ENCODE data around the gene DCST2.

DCST2 gene

GRCh38 chr1:155008015-155008941, 25.3 kb downstream of the DCST2 start:
- peak overlapping the region; percentile 43 for H3K4me3 ChIP-seq (ENCODE audit: low read depth, low read length)

GRCh38 chr1:155007251-155007828, 26.2 kb downstream of the DCST2 start:
- Histone ChIP-seq H3K36me3 (ENCODE audit: control insufficient read depth, insufficient read depth, low read length) (no peaks in the 10 kb centered on the region), H3K4me1 (ENCODE audit: control insufficient read depth, insufficient read depth, low read length) (peaks cover 20% of the 10 kb centered on the region), H3K27me3 (ENCODE audit: control insufficient read depth, insufficient read depth, low read length) (no peaks in the 10 kb centered on the region), H3K9ac (ENCODE audit: low read depth, low read length) (no peak overlapping the region), H3K9me3 (ENCODE audit: control insufficient read depth, insufficient read depth, low read length) (no peaks in the 10 kb centered on the region), H3K4me3 (ENCODE audit: low read depth, low read length) (no peak overlapping the region)

More at GRCh38 chr1:155008015-155008941, 25.3 kb downstream of the DCST2 start:
- Histone ChIP-seq H3K9me3 (ENCODE audit: control insufficient read depth, insufficient read depth, low read length) (no peaks in the 10 kb centered on the region), H3K9ac (ENCODE audit: low read depth, low read length) (no peak overlapping the region), H3K4me1 (ENCODE audit: control insufficient read depth, insufficient read depth, low read length) (peaks cover 30% of the 10 kb centered on the region), H3K36me3 (ENCODE audit: control insufficient read depth, insufficient read depth, low read length) (no peaks in the 10 kb centered on the region), H3K27me3 (ENCODE audit: control insufficient read depth, insufficient read depth, low read length) (no peaks in the 10 kb centered on the region)

DNA sequence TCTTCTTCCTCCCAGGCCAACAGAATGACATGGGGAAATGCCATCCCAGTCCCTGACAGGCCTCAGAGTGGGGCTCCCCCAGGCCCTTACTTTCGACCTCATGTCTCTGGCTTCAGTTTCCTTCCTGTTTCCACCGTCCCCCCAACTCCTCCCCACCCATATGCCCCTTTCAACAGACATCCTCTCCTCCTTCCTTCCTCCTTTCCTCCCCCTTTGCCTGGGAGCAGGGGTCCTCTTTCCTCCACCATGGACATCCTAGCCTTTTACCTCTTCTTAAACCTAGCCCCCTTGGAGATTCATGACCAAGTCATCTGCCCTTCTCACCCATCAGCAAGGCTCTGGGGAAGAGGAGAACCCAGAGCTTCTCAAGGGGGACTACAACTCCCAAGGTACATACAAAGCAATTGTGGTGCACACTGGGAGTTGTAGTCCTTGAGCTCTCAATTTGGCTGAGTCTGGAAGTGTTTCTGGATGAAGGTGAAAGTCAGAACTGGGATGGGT, 26.9 kb downstream of the DCST2 start:
- H3K36me3 ChIP-seq (ENCODE audit: control insufficient read depth, insufficient read depth, low read length), result no peaks in the 10 kb centered on the region
- no peak overlapping the region for H3K9ac ChIP-seq (ENCODE audit: low read depth, low read length)
- no peak overlapping the region for H3K4me3 ChIP-seq (ENCODE audit: low read depth, low read length)
- H3K4me1 ChIP-seq (ENCODE audit: control insufficient read depth, insufficient read depth, low read length), result peaks cover 17% of the 10 kb centered on the region
- H3K9me3 ChIP-seq (ENCODE audit: control insufficient read depth, insufficient read depth, low read length), result no peaks in the 10 kb centered on the region
- no peaks in the 10 kb centered on the region for H3K27me3 ChIP-seq (ENCODE audit: control insufficient read depth, insufficient read depth, low read length)

GRCh38 chr1:155005076-155006011, 28.2 kb downstream of the DCST2 start:
- no peaks in the 10 kb centered on the region for H3K27me3 ChIP-seq (ENCODE audit: control insufficient read depth, insufficient read depth, low read length)
- no peaks in the 10 kb centered on the region for H3K36me3 ChIP-seq (ENCODE audit: control insufficient read depth, insufficient read depth, low read length)
- peak overlapping the region; percentile 59 for H3K4me3 ChIP-seq (ENCODE audit: low read depth, low read length)
- H3K4me1 ChIP-seq (ENCODE audit: control insufficient read depth, insufficient read depth, low read length), result peaks cover 17% of the 10 kb centered on the region
- H3K9ac ChIP-seq (ENCODE audit: low read depth, low read length), result no peak overlapping the region
- H3K9me3 ChIP-seq (ENCODE audit: control insufficient read depth, insufficient read depth, low read length), result no peaks in the 10 kb centered on the region

GRCh38 chr1:155004352-155005075, 29.1 kb downstream of the DCST2 start:
- H3K9me3 ChIP-seq (ENCODE audit: control insufficient read depth, insufficient read depth, low read length), result no peaks in the 10 kb centered on the region
- peak overlapping the region; percentile 59 for H3K4me3 ChIP-seq (ENCODE audit: low read depth, low read length)
- peak overlapping the region; percentile 9 for H3K9ac ChIP-seq (ENCODE audit: low read depth, low read length)
- peaks cover 13% of the 10 kb centered on the region for H3K4me1 ChIP-seq (ENCODE audit: control insufficient read depth, insufficient read depth, low read length)
- no peaks in the 10 kb centered on the region for H3K27me3 ChIP-seq (ENCODE audit: control insufficient read depth, insufficient read depth, low read length)
- no peaks in the 10 kb centered on the region for H3K36me3 ChIP-seq (ENCODE audit: control insufficient read depth, insufficient read depth, low read length)

DNA sequence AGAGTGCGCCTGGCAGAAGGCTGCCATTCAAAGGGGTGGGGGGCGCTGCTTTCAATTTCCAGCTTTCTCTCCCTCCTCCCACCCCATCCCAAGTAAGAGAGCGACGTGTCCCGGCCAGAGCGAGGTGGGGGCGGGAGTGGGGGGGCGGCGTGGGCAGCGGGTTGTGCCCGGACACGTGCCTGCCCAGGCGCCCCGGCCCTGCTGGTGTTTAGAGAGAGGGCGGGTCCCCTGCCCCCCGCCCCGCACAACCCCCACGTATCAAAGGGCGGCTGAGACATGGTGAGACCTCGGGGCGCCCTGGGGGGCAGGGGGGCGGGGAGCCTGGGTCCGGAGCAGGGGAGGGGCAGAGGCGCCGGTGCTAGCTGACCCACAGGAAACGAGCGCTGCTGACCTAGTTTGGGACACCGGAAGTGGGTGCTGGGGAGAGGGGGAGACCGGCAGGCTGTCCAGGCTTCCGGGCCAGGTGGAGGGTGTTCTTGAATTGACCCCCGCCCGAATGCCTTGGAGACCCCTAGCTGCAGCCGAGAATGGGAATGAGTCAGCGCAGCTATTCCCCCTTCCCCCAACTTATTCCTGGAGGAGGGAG, 29.7 kb downstream of the DCST2 start:
- Histone ChIP-seq H3K4me1 (ENCODE audit: control insufficient read depth, insufficient read depth, low read length) (peaks cover 12% of the 10 kb centered on the region), H3K9ac (ENCODE audit: low read depth, low read length) (peak overlapping the region; percentile 41)

GRCh38 chr1:155003227-155003765, 30.3 kb downstream of the DCST2 start:
- no peaks in the 10 kb centered on the region for H3K36me3 ChIP-seq (ENCODE audit: control insufficient read depth, insufficient read depth, low read length)
- peaks cover 11% of the 10 kb centered on the region for H3K4me1 ChIP-seq (ENCODE audit: control insufficient read depth, insufficient read depth, low read length)
- H3K4me3 ChIP-seq (ENCODE audit: low read depth, low read length), result peak overlapping the region; percentile 79
- peak overlapping the region; percentile 41 for H3K9ac ChIP-seq (ENCODE audit: low read depth, low read length)
- no peaks in the 10 kb centered on the region for H3K9me3 ChIP-seq (ENCODE audit: control insufficient read depth, insufficient read depth, low read length)
- H3K27me3 ChIP-seq (ENCODE audit: control insufficient read depth, insufficient read depth, low read length), result no peaks in the 10 kb centered on the region

More for the DNA sequence above, 29.7 kb downstream of the DCST2 start:
- no peaks in the 10 kb centered on the region for H3K36me3 ChIP-seq (ENCODE audit: control insufficient read depth, insufficient read depth, low read length)
- peak overlapping the region; percentile 79 for H3K4me3 ChIP-seq (ENCODE audit: low read depth, low read length)
- no peaks in the 10 kb centered on the region for H3K9me3 ChIP-seq (ENCODE audit: control insufficient read depth, insufficient read depth, low read length)
- H3K27me3 ChIP-seq (ENCODE audit: control insufficient read depth, insufficient read depth, low read length), result no peaks in the 10 kb centered on the region

- Histone ChIP-seq H3K9ac (ENCODE audit: low read depth, low read length) (peak within 1 kb of the TSS; percentile 41), H3K36me3 (ENCODE audit: control insufficient read depth, insufficient read depth, low read length) (no peaks in the 10 kb centered on the region), H3K27me3 (ENCODE audit: control insufficient read depth, insufficient read depth, low read length) (peaks cover 4% of the 10 kb centered on the region), H3K4me3 (ENCODE audit: low read depth, low read length) (peak within 1 kb of the TSS; percentile 89), H3K4me1 (ENCODE audit: control insufficient read depth, insufficient read depth, low read length) (peaks cover 11% of the 10 kb centered on the region), H3K9me3 (ENCODE audit: control insufficient read depth, insufficient read depth, low read length) (no peaks in the 10 kb centered on the region)
Observed at GRCh38 chr1:155002464-155003226, 30.9 kb downstream of the DCST2 start, which contains the start of gene ZBTB7B. TSS of gene ZBTB7B (plus strand) at chr1:155002802. CDS start at chr1:155014661, 11,859 bp downstream.

DNA sequence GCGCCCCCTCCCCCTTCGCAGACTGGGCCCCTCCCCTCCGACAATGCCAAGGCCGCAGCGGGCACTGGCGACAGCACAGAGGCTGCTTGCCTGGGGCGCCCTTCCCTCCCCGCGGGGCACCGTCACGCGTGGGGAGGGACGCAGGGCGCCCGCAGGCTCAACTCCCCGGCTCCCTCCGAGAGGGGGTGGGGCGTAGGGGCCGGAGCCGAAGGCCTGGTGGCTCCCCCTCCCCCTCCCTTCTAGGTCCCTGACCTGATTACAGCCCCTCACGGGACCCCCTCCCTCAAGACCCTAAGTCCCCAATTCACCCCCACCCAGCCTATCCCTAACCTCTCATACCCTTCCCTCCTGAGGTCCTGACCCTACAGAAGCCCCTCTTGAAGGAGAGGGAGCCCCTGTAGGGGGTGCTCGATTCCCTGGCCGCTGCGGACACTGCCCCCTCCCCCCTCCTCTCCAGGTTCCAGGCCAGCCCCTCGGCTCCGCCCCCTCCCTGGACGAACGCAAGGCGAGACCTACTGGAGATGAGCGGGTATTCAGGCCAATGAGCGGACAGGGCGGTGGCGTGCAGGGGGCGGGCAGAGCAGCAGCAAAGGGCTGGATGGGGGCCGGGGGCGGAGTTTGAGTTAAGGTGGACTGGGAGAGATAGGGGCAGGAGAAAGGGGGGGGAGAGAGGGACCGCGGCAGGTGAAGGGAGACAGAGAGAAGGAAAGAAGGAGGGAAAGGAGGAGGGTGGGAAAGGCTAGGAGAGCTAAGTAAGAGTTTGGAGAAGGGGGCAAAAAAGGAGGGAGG, 31.7 kb downstream of the DCST2 start:
- Histone ChIP-seq H3K9me3 (ENCODE audit: control insufficient read depth, insufficient read depth, low read length) (no peaks in the 10 kb centered on the region), H3K36me3 (ENCODE audit: control insufficient read depth, insufficient read depth, low read length) (no peaks in the 10 kb centered on the region), H3K4me3 (ENCODE audit: low read depth, low read length) (peak overlapping the region; percentile 89), H3K27me3 (ENCODE audit: control insufficient read depth, insufficient read depth, low read length) (peaks cover 5% of the 10 kb centered on the region), H3K4me1 (ENCODE audit: control insufficient read depth, insufficient read depth, low read length) (peaks cover 11% of the 10 kb centered on the region), H3K9ac (ENCODE audit: low read depth, low read length) (peak overlapping the region; percentile 2)
